Suprapubic skin (tissue), 4 donors: ENCODE results near the gene PGGHG. TPM values are rescaled to one million over a fixed set of nuclear protein-coding genes. Genes with fewer than 3 reads are reported as not detected.
"Not testable (repeated sequence)": the region's sequence is repeated elsewhere in the genome, so short reads cannot be mapped to it uniquely, and the experiment has no call there.

Source experiments
- DNase-seq, 2 donors: peaks; one replicate each; pipeline ENCODE4 v3.0.0-alpha.2; 2019; ENCODE audit warnings: low spot score in 2 of 2
- H3K27ac ChIP-seq: fragments of 200-600 bp; sonication (generic); one replicate; pipeline ENCODE4 v1.5.1; 2019
- H3K27me3 ChIP-seq: fragments of 200-600 bp; sonication (generic); one replicate; pipeline ENCODE4 v1.5.1; 2019
- H3K36me3 ChIP-seq: fragments of 200-600 bp; sonication (generic); one replicate; pipeline ENCODE4 v1.5.1; 2019
- H3K4me1 ChIP-seq: fragments of 200-600 bp; sonication (generic); one replicate; pipeline ENCODE4 v1.5.1; 2019
- H3K4me3 ChIP-seq: fragments of 200-600 bp; sonication (generic); one replicate; pipeline ENCODE4 v1.5.1; 2019; ENCODE audit warnings: mild to moderate bottlenecking
- H3K9me3 ChIP-seq: fragments of 200-600 bp; sonication (generic); one replicate; pipeline ENCODE4 v1.5.1; 2019
- EP300 ChIP-seq: sonication (generic); formaldehyde crosslinking; IDR thresholded peaks from one replicate; pipeline ENCODE4 v1.6.1; 2017; ENCODE audit warnings: antibody characterized with exemption
- POLR2A ChIP-seq, 2 donors: fragments of 450-650 bp; IDR thresholded peaks; one replicate each; pipeline ENCODE4 v1.6.1; 2017; ENCODE audit warnings: antibody characterized with exemption in 2 of 2, mild to moderate bottlenecking in 2 of 2, moderate library complexity in 2 of 2
- POLR2AphosphoS5 ChIP-seq, 3 donors: sonication (generic); formaldehyde crosslinking; IDR thresholded peaks; one replicate each; pipeline ENCODE4 v1.6.1; 2017; ENCODE audit warnings: antibody characterized with exemption in 3 of 3
- WGBS: methylation state at CpG from one replicate; pipeline ENCODE4 v1.1.5; 2018; 5-methylcytosine and 5-hydroxymethylcytosine counted together
- total RNA-seq, 4 donors: library from RNA; depleted of rRNA; stranded (reverse); fragments of >200 nt; gene quantifications; one replicate each; pipeline ENCODE4 v1.1.0, GENCODE V29; 2016
- TF ChIP-seq, protein P1 (sequence below), 2 donors: fragments of 200-600 bp in 1 of 2; fragments of 450-650 bp in 1 of 2; sonication (generic) in 1 of 2; IDR thresholded peaks; one replicate each; pipeline ENCODE4 v1.5.1; 2016 to 2019; ENCODE audit warnings: antibody characterized with exemption in 2 of 2, mild to moderate bottlenecking in 1 of 2, moderate library complexity in 1 of 2

PGGHG gene
- total RNA-seq, 4 donors from 2014 or later, result 3.5 to 22.0 (median 8.1) TPM

DNA sequence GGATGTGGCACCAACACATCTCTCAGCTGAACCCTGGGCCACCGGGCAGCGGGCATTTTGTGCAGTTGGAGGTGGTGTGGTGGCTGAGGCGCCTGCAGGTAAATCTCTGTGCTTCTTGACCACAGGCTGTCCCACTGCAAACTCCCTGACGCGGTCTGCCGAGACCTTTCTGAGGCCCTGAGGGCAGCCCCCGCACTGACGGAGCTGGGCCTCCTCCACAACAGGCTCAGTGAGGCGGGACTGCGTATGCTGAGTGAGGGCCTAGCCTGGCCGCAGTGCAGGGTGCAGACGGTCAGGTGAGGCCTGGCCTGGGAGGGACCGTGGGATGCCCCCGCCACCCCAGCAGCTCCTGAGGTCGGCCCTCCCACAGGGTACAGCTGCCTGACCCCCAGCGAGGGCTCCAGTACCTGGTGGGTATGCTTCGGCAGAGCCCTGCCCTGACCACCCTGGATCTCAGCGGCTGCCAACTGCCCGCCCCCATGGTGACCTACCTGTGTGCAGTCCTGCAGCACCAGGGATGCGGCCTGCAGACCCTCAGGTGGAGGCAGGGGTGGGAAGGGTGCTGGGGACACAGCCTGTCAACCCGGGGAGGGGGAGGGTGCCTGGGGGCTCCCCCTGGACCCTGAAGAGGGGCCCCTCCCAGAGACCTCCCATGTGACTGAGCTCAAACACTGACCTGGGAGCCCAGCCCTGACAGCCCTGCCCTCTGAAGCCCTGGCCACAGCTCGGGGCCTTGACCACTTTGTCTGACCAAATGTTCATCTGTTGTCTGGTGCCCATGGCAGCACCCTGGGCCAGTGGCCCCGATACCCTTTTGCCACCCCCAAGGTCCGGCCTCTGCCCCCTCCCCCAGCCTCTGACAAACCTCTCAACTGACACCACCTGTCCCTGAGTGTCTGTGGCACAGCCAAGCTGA, 4.6 kb upstream of the PGGHG start:
- Histone ChIP-seq H3K4me1 (peaks cover 44% of the 10 kb centered on the region), H3K27me3 (peaks cover 74% of the 10 kb centered on the region), H3K36me3 (no peaks in the 10 kb centered on the region), H3K9me3 (no peaks in the 10 kb centered on the region), H3K4me3 (no peak overlapping the region), H3K27ac (no peak overlapping the region)
- TF ChIP-seq POLR2A (IDR thresholded peaks at IDR 0.05) (no peak), POLR2AphosphoS5 (IDR thresholded peaks at IDR 0.05) (no peak), EP300 (no peak)
- TF ChIP-seq, protein P1, sequence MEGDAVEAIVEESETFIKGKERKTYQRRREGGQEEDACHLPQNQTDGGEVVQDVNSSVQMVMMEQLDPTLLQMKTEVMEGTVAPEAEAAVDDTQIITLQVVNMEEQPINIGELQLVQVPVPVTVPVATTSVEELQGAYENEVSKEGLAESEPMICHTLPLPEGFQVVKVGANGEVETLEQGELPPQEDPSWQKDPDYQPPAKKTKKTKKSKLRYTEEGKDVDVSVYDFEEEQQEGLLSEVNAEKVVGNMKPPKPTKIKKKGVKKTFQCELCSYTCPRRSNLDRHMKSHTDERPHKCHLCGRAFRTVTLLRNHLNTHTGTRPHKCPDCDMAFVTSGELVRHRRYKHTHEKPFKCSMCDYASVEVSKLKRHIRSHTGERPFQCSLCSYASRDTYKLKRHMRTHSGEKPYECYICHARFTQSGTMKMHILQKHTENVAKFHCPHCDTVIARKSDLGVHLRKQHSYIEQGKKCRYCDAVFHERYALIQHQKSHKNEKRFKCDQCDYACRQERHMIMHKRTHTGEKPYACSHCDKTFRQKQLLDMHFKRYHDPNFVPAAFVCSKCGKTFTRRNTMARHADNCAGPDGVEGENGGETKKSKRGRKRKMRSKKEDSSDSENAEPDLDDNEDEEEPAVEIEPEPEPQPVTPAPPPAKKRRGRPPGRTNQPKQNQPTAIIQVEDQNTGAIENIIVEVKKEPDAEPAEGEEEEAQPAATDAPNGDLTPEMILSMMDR (IDR thresholded peaks at IDR 0.05), result no peak
- peak in 1 of 2 donors; percentile 80 for DNase-seq
- 78% methylated on average over 5 of the region's 24 CpGs for WGBS

DNA sequence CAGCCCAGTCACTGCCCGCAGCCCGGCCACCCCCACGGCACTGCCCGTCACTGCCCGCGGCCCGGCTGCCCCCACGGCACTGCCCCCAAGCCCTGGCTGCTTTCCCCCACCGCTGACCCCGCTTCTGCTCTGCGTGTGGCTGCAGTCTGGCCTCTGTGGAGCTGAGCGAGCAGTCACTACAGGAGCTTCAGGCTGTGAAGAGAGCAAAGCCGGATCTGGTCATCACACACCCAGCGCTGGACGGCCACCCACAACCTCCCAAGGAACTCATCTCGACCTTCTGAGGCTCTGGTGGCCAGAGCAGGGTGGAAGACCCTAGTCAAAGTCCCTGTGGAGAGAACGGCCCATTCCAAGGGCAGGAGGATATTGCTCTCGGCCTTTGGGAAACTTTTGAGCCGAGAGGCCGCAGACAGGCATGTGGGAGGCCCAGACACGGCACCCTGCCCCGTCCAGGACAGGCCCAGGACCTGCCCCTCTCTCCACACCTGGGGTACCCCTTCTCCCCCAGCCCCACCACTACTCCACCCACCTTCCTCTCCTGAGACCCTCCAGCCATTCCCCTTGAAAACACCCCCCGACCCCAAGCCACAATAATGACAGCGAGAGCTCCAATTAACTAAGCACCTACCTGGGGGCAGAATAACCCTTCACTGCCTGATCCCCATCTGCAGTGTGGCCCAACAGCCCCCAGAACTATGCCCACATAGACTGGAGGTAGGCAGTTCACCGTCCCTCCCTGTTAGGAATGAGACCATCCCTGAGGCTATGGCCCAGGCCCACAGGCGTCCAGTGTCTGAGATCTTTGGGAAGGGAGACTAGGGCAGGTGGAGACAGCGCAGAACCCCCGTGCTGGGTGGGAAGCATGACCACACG, 3.7 kb upstream of the PGGHG start:
- no peaks in the 10 kb centered on the region for H3K36me3 ChIP-seq
- peaks cover 40% of the 10 kb centered on the region for H3K4me1 ChIP-seq
- no peaks in the 10 kb centered on the region for H3K9me3 ChIP-seq
- peaks cover 65% of the 10 kb centered on the region for H3K27me3 ChIP-seq
- WGBS, result 88% methylated on average over 28 of the region's 29 CpGs
- DNase-seq, result peak in 1 of 2 donors; percentile 72
- TF ChIP-seq POLR2A (IDR thresholded peaks at IDR 0.05), result no peak
- TF ChIP-seq, protein P1 (IDR thresholded peaks at IDR 0.05), result no peak
- TF ChIP-seq POLR2AphosphoS5 (IDR thresholded peaks at IDR 0.05), result no peak
- TF ChIP-seq EP300, result no peak
- no peak overlapping the region for H3K4me3 ChIP-seq
- no peak overlapping the region for H3K27ac ChIP-seq

DNA sequence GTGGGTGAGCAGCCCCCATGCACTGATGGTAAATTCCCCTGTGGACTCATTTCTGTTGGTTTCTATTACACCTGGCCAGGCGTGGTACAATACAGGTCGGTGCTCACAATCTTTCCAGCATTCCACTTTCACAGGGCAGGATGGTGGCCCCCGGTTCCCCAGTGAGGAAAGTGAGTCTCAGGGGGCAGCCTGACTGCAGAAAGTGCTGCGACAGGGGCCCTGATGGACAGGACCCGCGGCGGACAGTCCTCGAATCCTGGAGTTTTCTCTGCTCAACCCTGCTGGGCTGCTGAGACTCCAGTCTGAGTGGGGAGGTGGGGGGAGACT, 3.1 kb upstream of the PGGHG start:
- DNase-seq, result peak in 1 of 2 donors; percentile 45
- 88% methylated on average over 8 of the region's 8 CpGs for WGBS
- H3K27me3 ChIP-seq, result peaks cover 59% of the 10 kb centered on the region
- TF ChIP-seq, protein P1 (IDR thresholded peaks at IDR 0.05), result no peak
- no peak for TF ChIP-seq EP300
- TF ChIP-seq POLR2AphosphoS5 (IDR thresholded peaks at IDR 0.05), result no peak
- TF ChIP-seq POLR2A (IDR thresholded peaks at IDR 0.05), result no peak
- no peak overlapping the region for H3K27ac ChIP-seq
- H3K4me3 ChIP-seq, result no peak overlapping the region
- peaks cover 34% of the 10 kb centered on the region for H3K4me1 ChIP-seq
- H3K36me3 ChIP-seq, result no peaks in the 10 kb centered on the region
- no peaks in the 10 kb centered on the region for H3K9me3 ChIP-seq

DNA sequence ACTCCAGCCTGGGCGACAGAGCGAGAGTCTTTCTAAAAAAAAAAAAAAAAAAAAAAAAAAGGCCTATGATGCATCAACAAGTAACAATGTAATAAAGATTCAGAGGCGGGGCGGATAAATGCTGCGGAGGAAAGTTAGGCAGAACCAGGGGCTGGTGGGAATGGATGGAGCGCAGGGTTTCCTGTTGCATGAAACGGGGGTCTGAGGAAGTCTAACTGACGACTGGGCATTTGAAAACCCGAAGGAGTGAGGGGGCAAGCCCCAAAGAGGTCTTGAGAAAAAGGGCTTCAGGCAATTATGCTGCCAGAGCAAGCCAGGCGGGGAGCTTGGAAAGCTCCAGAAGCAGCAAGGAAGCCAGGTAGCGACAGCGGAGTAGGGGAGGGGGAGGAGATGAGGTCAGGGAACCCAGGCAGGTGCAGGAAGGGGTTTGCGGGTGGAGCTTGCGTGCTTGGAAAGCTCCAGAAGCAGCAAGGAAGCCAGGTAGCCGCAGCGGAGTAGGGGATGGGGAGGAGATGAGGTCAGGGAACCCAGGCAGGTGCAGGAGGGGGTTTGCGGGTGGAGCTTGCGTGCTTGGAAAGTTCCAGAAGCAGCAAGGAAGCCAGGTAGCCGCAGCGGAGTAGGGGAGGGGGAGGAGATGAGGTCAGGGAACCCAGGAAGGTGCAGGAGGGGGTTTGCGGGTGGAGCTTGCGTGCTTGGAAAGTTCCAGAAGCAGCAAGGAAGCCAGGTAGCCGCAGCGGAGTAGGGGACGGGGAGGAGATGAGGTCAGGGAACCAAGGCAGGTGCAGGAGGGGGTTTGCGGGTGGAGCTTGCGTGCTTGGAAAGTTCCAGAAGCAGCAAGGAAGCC, 1.7 kb upstream of the PGGHG start:
- H3K4me1 ChIP-seq, result peaks cover 24% of the 10 kb centered on the region
- not testable (repeated sequence) for H3K36me3 ChIP-seq, H3K27ac ChIP-seq, H3K4me3 ChIP-seq, H3K9me3 ChIP-seq
- H3K27me3 ChIP-seq, result peaks cover 46% of the 10 kb centered on the region
- 74% methylated on average over 27 of the region's 27 CpGs for WGBS
- DNase-seq, result peak; percentile 62 to 68

DNA sequence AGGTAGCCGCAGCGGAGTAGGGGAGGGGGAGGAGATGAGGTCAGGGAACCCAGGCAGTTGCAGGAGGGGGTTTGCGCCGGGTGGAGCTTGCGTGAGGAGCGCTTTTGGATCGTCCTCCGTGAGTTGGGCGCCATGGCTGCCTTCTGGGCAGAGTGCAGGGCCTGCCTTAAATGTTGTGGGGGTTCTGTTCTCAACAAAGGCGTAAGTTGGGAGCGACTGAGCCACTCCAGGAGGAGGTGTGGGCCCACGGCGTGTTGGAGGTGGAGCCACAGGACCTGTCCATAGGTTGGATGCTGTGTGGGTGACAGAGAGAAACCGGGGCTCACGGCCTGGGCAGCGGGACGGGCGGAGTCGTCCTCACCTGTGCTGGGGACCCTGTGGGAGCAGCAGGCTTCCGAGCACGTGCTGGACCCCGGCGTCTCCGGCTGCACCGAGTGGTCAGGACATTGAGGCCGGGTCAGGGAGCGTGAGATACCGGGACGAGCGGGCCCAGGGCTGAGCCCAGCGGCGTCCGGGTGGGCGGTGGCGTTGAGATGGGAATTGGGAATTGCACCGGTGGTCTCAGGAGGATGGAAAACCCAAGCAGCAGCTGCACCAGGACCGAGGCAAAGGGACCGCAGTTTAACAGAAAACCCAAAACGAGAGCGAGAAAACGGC, 977 bp upstream of the PGGHG start:
- peaks cover 38% of the 10 kb centered on the region for H3K27me3 ChIP-seq

More for the DNA sequence above, 977 bp upstream of the PGGHG start:
- DNase-seq, result peak; percentile 66 to 81
- Histone ChIP-seq H3K27ac (no peak overlapping the region), H3K9me3 (no peaks in the 10 kb centered on the region), H3K4me3 (peak overlapping the region; percentile 83), H3K4me1 (peaks cover 24% of the 10 kb centered on the region), H3K36me3 (peaks cover 3% of the 10 kb centered on the region)
- TF ChIP-seq, protein P1 (IDR thresholded peaks at IDR 0.05), result no peak
- TF ChIP-seq POLR2A (IDR thresholded peaks at IDR 0.05) (no peak), EP300 (no peak), POLR2AphosphoS5 (IDR thresholded peaks at IDR 0.05) (no peak)
- 43% methylated on average over 21 of the region's 41 CpGs for WGBS
